ENCODE data around the gene BHLHE23. TPM values are rescaled to one million over a fixed set of nuclear protein-coding genes. Genes with fewer than 3 reads are reported as not detected.

BHLHE23 gene
- polyA plus RNA-seq (2013, experiment 1 of 2) = not detected
- not detected for polyA plus RNA-seq (2013, experiment 2 of 2)

- Histone ChIP-seq H3K27ac (ENCODE audit: low read depth, low read length, severe bottlenecking) (no peak within 1 kb of the TSS), H3K9me3 (ENCODE audit: control insufficient read depth, low read length) (no peaks in the 10 kb centered on the region), H3K4me1 (ENCODE audit: control insufficient read depth, insufficient read depth, low read length, poor library complexity, severe bottlenecking) (peaks cover 5% of the 10 kb centered on the region), H3K4me3 (ENCODE audit: extremely low read depth, insufficient read depth, low read length, poor library complexity, severe bottlenecking) (peak within 1 kb of the TSS; percentile 19), H3K36me3 (ENCODE audit: control insufficient read depth, insufficient read depth, low read length) (no peaks in the 10 kb centered on the region)
- WGBS, 2 experiments (ENCODE audit: insufficient coverage in 2 of 2) = 1% methylated on average over 90 to 97 of the region's 110 CpGs
Observed at GRCh38 chr20:63006540-63007359, at the start of gene BHLHE23. TSS of gene BHLHE23 (minus strand) at chr20:63006964. CDS start at chr20:63006774, 190 bp downstream.

- H3K4me3 ChIP-seq (ENCODE audit: extremely low read depth, insufficient read depth, low read length, poor library complexity, severe bottlenecking) = no peak overlapping the region
- 71 to 90% methylated on average over 9 of the region's 15 CpGs for WGBS, 2 experiments (ENCODE audit: insufficient coverage in 2 of 2)
- H3K27ac ChIP-seq (ENCODE audit: low read depth, low read length, severe bottlenecking) = no peak overlapping the region
- H3K4me1 ChIP-seq (ENCODE audit: control insufficient read depth, insufficient read depth, low read length, poor library complexity, severe bottlenecking) = peaks cover 7% of the 10 kb centered on the region
- H3K36me3 ChIP-seq (ENCODE audit: control insufficient read depth, insufficient read depth, low read length) = no peaks in the 10 kb centered on the region
- H3K9me3 ChIP-seq (ENCODE audit: control insufficient read depth, low read length) = peaks cover 6% of the 10 kb centered on the region
Observed at GRCh38 chr20:63055575-63056235, 48.9 kb upstream of the BHLHE23 start.

GRCh38 chr20:63054681-63055240 is 48.0 kb upstream of the BHLHE23 start:
- Histone ChIP-seq H3K36me3 (ENCODE audit: control insufficient read depth, insufficient read depth, low read length) (no peaks in the 10 kb centered on the region), H3K4me1 (ENCODE audit: control insufficient read depth, insufficient read depth, low read length, poor library complexity, severe bottlenecking) (peaks cover 4% of the 10 kb centered on the region), H3K4me3 (ENCODE audit: extremely low read depth, insufficient read depth, low read length, poor library complexity, severe bottlenecking) (no peak overlapping the region), H3K9me3 (ENCODE audit: control insufficient read depth, low read length) (peaks cover 6% of the 10 kb centered on the region), H3K27ac (ENCODE audit: low read depth, low read length, severe bottlenecking) (no peak overlapping the region)
- 88 to 91% methylated on average over 9 to 10 of the region's 11 CpGs for WGBS, 2 experiments (ENCODE audit: insufficient coverage in 2 of 2)

GRCh38 chr20:63054103-63054474 is 47.3 kb upstream of the BHLHE23 start:
- H3K36me3 ChIP-seq (ENCODE audit: control insufficient read depth, insufficient read depth, low read length) = no peaks in the 10 kb centered on the region
- WGBS, 2 experiments (ENCODE audit: insufficient coverage in 2 of 2) = 87 to 89% methylated on average over 12 of the region's 12 CpGs
- peaks cover 6% of the 10 kb centered on the region for H3K9me3 ChIP-seq (ENCODE audit: control insufficient read depth, low read length)
- peaks cover 4% of the 10 kb centered on the region for H3K4me1 ChIP-seq (ENCODE audit: control insufficient read depth, insufficient read depth, low read length, poor library complexity, severe bottlenecking)
- H3K27ac ChIP-seq (ENCODE audit: low read depth, low read length, severe bottlenecking) = no peak overlapping the region
- H3K4me3 ChIP-seq (ENCODE audit: extremely low read depth, insufficient read depth, low read length, poor library complexity, severe bottlenecking) = no peak overlapping the region

- no peak overlapping the region for H3K27ac ChIP-seq (ENCODE audit: low read depth, low read length, severe bottlenecking)
- peaks cover 6% of the 10 kb centered on the region for H3K9me3 ChIP-seq (ENCODE audit: control insufficient read depth, low read length)
- H3K36me3 ChIP-seq (ENCODE audit: control insufficient read depth, insufficient read depth, low read length) = no peaks in the 10 kb centered on the region
- WGBS, 2 experiments (ENCODE audit: insufficient coverage in 2 of 2) = 84 to 85% methylated on average over 15 to 17 of the region's 21 CpGs
- no peak overlapping the region for H3K4me3 ChIP-seq (ENCODE audit: extremely low read depth, insufficient read depth, low read length, poor library complexity, severe bottlenecking)
- H3K4me1 ChIP-seq (ENCODE audit: control insufficient read depth, insufficient read depth, low read length, poor library complexity, severe bottlenecking) = peaks cover 4% of the 10 kb centered on the region
Observed at GRCh38 chr20:63053432-63054102, 46.8 kb upstream of the BHLHE23 start.

GRCh38 chr20:63052571-63053431 is 46.0 kb upstream of the BHLHE23 start:
- no peak overlapping the region for H3K4me3 ChIP-seq (ENCODE audit: extremely low read depth, insufficient read depth, low read length, poor library complexity, severe bottlenecking)
- H3K4me1 ChIP-seq (ENCODE audit: control insufficient read depth, insufficient read depth, low read length, poor library complexity, severe bottlenecking) = peaks cover 4% of the 10 kb centered on the region
- peaks cover 6% of the 10 kb centered on the region for H3K9me3 ChIP-seq (ENCODE audit: control insufficient read depth, low read length)
- no peak overlapping the region for H3K27ac ChIP-seq (ENCODE audit: low read depth, low read length, severe bottlenecking)
- H3K36me3 ChIP-seq (ENCODE audit: control insufficient read depth, insufficient read depth, low read length) = no peaks in the 10 kb centered on the region
- WGBS, 2 experiments (ENCODE audit: insufficient coverage in 2 of 2) = 51 to 62% methylated on average over 19 of the region's 20 CpGs

GRCh38 chr20:63051911-63052310 is 45.1 kb upstream of the BHLHE23 start:
- H3K36me3 ChIP-seq (ENCODE audit: control insufficient read depth, insufficient read depth, low read length) = no peaks in the 10 kb centered on the region
- no peak overlapping the region for H3K27ac ChIP-seq (ENCODE audit: low read depth, low read length, severe bottlenecking)
- H3K4me3 ChIP-seq (ENCODE audit: extremely low read depth, insufficient read depth, low read length, poor library complexity, severe bottlenecking) = no peak overlapping the region
- 78 to 85% methylated on average over 11 of the region's 11 CpGs for WGBS, 2 experiments (ENCODE audit: insufficient coverage in 2 of 2)
- H3K9me3 ChIP-seq (ENCODE audit: control insufficient read depth, low read length) = no peaks in the 10 kb centered on the region
- H3K4me1 ChIP-seq (ENCODE audit: control insufficient read depth, insufficient read depth, low read length, poor library complexity, severe bottlenecking) = peaks cover 4% of the 10 kb centered on the region

GRCh38 chr20:63051186-63051860 is 44.6 kb upstream of the BHLHE23 start:
- H3K27ac ChIP-seq (ENCODE audit: low read depth, low read length, severe bottlenecking) = no peak overlapping the region
- no peaks in the 10 kb centered on the region for H3K9me3 ChIP-seq (ENCODE audit: control insufficient read depth, low read length)
- WGBS, 2 experiments (ENCODE audit: insufficient coverage in 2 of 2) = 82 to 84% methylated on average over 11 to 12 of the region's 13 CpGs
- no peak overlapping the region for H3K4me3 ChIP-seq (ENCODE audit: extremely low read depth, insufficient read depth, low read length, poor library complexity, severe bottlenecking)
- no peaks in the 10 kb centered on the region for H3K36me3 ChIP-seq (ENCODE audit: control insufficient read depth, insufficient read depth, low read length)
- peaks cover 4% of the 10 kb centered on the region for H3K4me1 ChIP-seq (ENCODE audit: control insufficient read depth, insufficient read depth, low read length, poor library complexity, severe bottlenecking)

- no peak overlapping the region for H3K27ac ChIP-seq (ENCODE audit: low read depth, low read length, severe bottlenecking)
- no peaks in the 10 kb centered on the region for H3K36me3 ChIP-seq (ENCODE audit: control insufficient read depth, insufficient read depth, low read length)
- peaks cover 4% of the 10 kb centered on the region for H3K4me1 ChIP-seq (ENCODE audit: control insufficient read depth, insufficient read depth, low read length, poor library complexity, severe bottlenecking)
- no peak overlapping the region for H3K4me3 ChIP-seq (ENCODE audit: extremely low read depth, insufficient read depth, low read length, poor library complexity, severe bottlenecking)
- H3K9me3 ChIP-seq (ENCODE audit: control insufficient read depth, low read length) = no peaks in the 10 kb centered on the region
- WGBS, 2 experiments (ENCODE audit: insufficient coverage in 2 of 2) = 87 to 89% methylated on average over 12 of the region's 13 CpGs
Observed at GRCh38 chr20:63050406-63050805, 43.6 kb upstream of the BHLHE23 start.
